HepG2 (cell line): ENCODE results near the gene ULK4. TPM values are rescaled to one million over a fixed set of nuclear protein-coding genes. Genes with fewer than 3 reads are reported as not detected.
"Not testable (repeated sequence)": the region's sequence is repeated elsewhere in the genome, so short reads cannot be mapped to it uniquely, and the experiment has no call there.

ENCODE experiments used
- ATAC-seq: fragments of 200-7000 bp; cut with Tn5 transposase; 3 replicates; pipeline ENCODE4 v1.9.1; 2020; ENCODE audit warnings: mild to moderate bottlenecking, moderate library complexity
- BruUV-seq: library from RNA; stranded (reverse); fragments of 400-500 nt; replicated peaks from 2 replicates; lab custom pipeline; 2021; lab: Mats Ljungman, UMichigan
- CTCF ChIA-PET: fragments of 300-600 bp; formaldehyde crosslinking; extraction: SDS; loops from one replicate; lab custom pipeline; 2021; ENCODE audit warnings: low total read pairs, inconsistent platforms, low intra/inter-chr PET ratio; lab: Yijun Ruan, JAX
- POLR2A ChIA-PET: fragments of 350-600 bp; sonication (Branson Sonifier 250); formaldehyde crosslinking; loops from one replicate; lab custom pipeline; 2020; ENCODE audit warnings: antibody characterized with exemption, inconsistent platforms; lab: Yijun Ruan, JAX
- DNase-seq: peaks from one replicate; pipeline ENCODE4 v3.0.0-alpha.2; 2015; ENCODE audit warnings: low spot score
- FAIRE-seq: peaks from 3 replicates; lab custom pipeline; 2011; peaks lifted over from hg19 to GRCh38; lab: Jason Lieb, UNC
- H2AFZ ChIP-seq: one replicate; pipeline ENCODE4 v1.6.1; 2011; ENCODE audit warnings: low read length, inconsistent platforms
- H3K27ac ChIP-seq: fragments of 300-600 bp; 3 replicates; pipeline ENCODE4 v1.8.0; 2011; ENCODE audit warnings: mixed run types, mild to moderate bottlenecking, mixed read lengths, low read length, inconsistent platforms; ENCODE audit not compliant: insufficient read depth; ENCODE audit errors: extremely low read length
- H3K27me3 ChIP-seq, 2 experiments: fragments of 200-600 bp in 1 of 2; 2 replicates in 1 of 2; 3 replicates in 1 of 2; pipeline versions ENCODE4 v1.6.0 to v1.8.0; 2011; ENCODE audit warnings: low read length in 2 of 2, mild to moderate bottlenecking in 2 of 2, moderate library complexity in 2 of 2, inconsistent platforms in 1 of 2; ENCODE audit not compliant: insufficient read depth in 2 of 2, control insufficient read depth in 1 of 2
- H3K36me3 ChIP-seq, 2 experiments: fragments of 200-600 bp in 1 of 2; replicated peaks in 1 of 2; 2 replicates in 1 of 2; 3 replicates in 1 of 2; pipeline versions ENCODE4 v1.5.1 to v1.8.0; 2011; ENCODE audit warnings: low read length in 2 of 2, inconsistent platforms in 1 of 2; ENCODE audit not compliant: insufficient read depth in 2 of 2, control insufficient read depth in 1 of 2
- H3K4me1 ChIP-seq: 2 replicates; pipeline ENCODE4 v1.5.1; 2012; ENCODE audit warnings: low read length, inconsistent platforms; ENCODE audit not compliant: insufficient read depth
- H3K4me2 ChIP-seq: 2 replicates; pipeline ENCODE4 v1.6.0; 2011; ENCODE audit warnings: low read depth, low read length, inconsistent platforms
- H3K4me3 ChIP-seq, 3 experiments: fragments of 200-600 bp in 1 of 3; sonication (generic), shearing (Covaris generic) in 1 of 3; replicated peaks in 1 of 3; 2 replicates each; pipeline ENCODE4 v1.5.1; 2011 to 2016; ENCODE audit warnings: low read length in 3 of 3, inconsistent platforms in 2 of 3, low read depth in 2 of 3, mild to moderate bottlenecking in 2 of 3, control low read depth in 1 of 3, mixed read lengths in 1 of 3; ENCODE audit not compliant: insufficient read depth in 1 of 3
- H3K79me2 ChIP-seq: one replicate; pipeline ENCODE4 v1.6.1; 2011; ENCODE audit warnings: low read length, inconsistent platforms; ENCODE audit not compliant: insufficient read depth
- H3K9ac ChIP-seq: 2 replicates; pipeline ENCODE4 v1.6.0; 2011; ENCODE audit warnings: mild to moderate bottlenecking, low read depth, low read length, inconsistent platforms; ENCODE audit not compliant: insufficient read depth
- H3K9me3 ChIP-seq: 2 replicates; pipeline ENCODE4 v1.5.1; 2012; ENCODE audit warnings: mild to moderate bottlenecking, low read length
- H4K20me1 ChIP-seq: 2 replicates; pipeline ENCODE4 v1.6.0; 2011; ENCODE audit warnings: inconsistent platforms, mild to moderate bottlenecking, low read length, moderate library complexity; ENCODE audit not compliant: insufficient read depth
- MED8 ChIP-seq: sonication (generic); formaldehyde crosslinking; IDR thresholded peaks from 2 replicates; pipeline ENCODE4 v1.8.1; 2023; ENCODE audit warnings: mild to moderate bottlenecking, missing genetic modification reagents; ENCODE audit not compliant: insufficient replicate concordance
- POLR2A ChIP-seq, 2 experiments: IDR thresholded peaks; 2 replicates each; pipeline ENCODE4 v1.6.1; 2011; ENCODE audit warnings: low read depth in 2 of 2, low read length in 2 of 2, mild to moderate bottlenecking in 1 of 2, moderate library complexity in 1 of 2; ENCODE audit not compliant: insufficient read depth in 1 of 2
- REXO4 ChIP-seq: sonication (generic); formaldehyde crosslinking; IDR thresholded peaks from 2 replicates; pipeline ENCODE4 v1.8.0; 2022; ENCODE audit warnings: missing genetic modification reagents, mild to moderate bottlenecking, borderline replicate concordance
- SAP130 ChIP-seq: IDR thresholded peaks from 2 replicates; pipeline ENCODE4 v1.6.1; 2016; ENCODE audit warnings: low read depth
- STAG1 ChIP-seq: sonication (generic); formaldehyde crosslinking; IDR thresholded peaks from 2 replicates; pipeline ENCODE4 v1.4.0; 2020; ENCODE audit warnings: missing genetic modification reagents
- ZNF329 ChIP-seq: sonication (generic); formaldehyde crosslinking; IDR thresholded peaks from 2 replicates; pipeline ENCODE4 v1.9.0; 2021; ENCODE audit warnings: low read depth, mild to moderate bottlenecking, missing genetic modification reagents
- WGBS: methylation state at CpG from one replicate; pipeline ENCODE4 v1.1.6; 2017; ENCODE audit warnings: low lambda C conversion rate; 5-methylcytosine and 5-hydroxymethylcytosine counted together
- in situ Hi-C: cut with HindIII; loops from 2 replicates; pipeline ENCODE4 v1.10.0; 2017; ENCODE audit warnings: low pct_unique_long_range_greater_than_20kb; ENCODE audit not compliant: extremely low pct_ligation_motif_present
- intact Hi-C: fragments of 100-400 bp; cut with micrococcal nuclease; formaldehyde crosslinking; loops from one replicate; pipeline ENCODE4 v1.10.0; 2022; ENCODE audit not compliant: unreplicated experiment
- polyA plus RNA-seq, 8 experiments: library from polyadenylated mRNA; depleted of rRNA in 3 of 8; stranded (reverse) in 7 of 8; unstranded in 1 of 8; fragments of >200 nt; fragmentation: Illumina TruSeq in 4 of 8; extraction: Trizol in 4 of 8; gene quantifications; 2 replicates each; pipeline versions ENCODE4 v1.2.1 to v1.2.3, GENCODE V29; 2011 to 2016; ENCODE audit warnings: low read depth in 4 of 8, missing spikeins in 1 of 8, mixed read lengths in 1 of 8; ENCODE audit not compliant: insufficient read depth in 1 of 8
- total RNA-seq, 5 experiments: library from RNA; depleted of rRNA; stranded (reverse); fragments of >200 nt; fragmentation: Illumina TruSeq; extraction: Trizol; gene quantifications; 2 replicates each; pipeline ENCODE4 v1.2.3, GENCODE V29; 2016; ENCODE audit warnings: low read depth in 1 of 5
- TF ChIP-seq, protein P1 (sequence below): sonication (generic); formaldehyde crosslinking; IDR thresholded peaks from 2 replicates; pipeline ENCODE4 v1.8.1; 2023; ENCODE audit warnings: missing genetic modification reagents, mild to moderate bottlenecking, borderline replicate concordance
- TF ChIP-seq, protein P2 (sequence below): IDR thresholded peaks from 2 replicates; pipeline ENCODE4 v1.6.1; 2016; ENCODE audit warnings: mild to moderate bottlenecking, missing biosample characterization, missing genetic modification reagents
- TF ChIP-seq, protein P3 (sequence below): sonication (generic); formaldehyde crosslinking; IDR thresholded peaks from 2 replicates; pipeline ENCODE4 v1.5.0; 2020; ENCODE audit warnings: mild to moderate bottlenecking, missing genetic modification reagents, moderate library complexity

The ULK4 gene
- total and polyA plus RNA-seq, 2 of the 13 experiments (the other 11 are each of a cell fraction or from before 2014, with no cell fraction given): 6.7 to 11.8 TPM

DNA sequence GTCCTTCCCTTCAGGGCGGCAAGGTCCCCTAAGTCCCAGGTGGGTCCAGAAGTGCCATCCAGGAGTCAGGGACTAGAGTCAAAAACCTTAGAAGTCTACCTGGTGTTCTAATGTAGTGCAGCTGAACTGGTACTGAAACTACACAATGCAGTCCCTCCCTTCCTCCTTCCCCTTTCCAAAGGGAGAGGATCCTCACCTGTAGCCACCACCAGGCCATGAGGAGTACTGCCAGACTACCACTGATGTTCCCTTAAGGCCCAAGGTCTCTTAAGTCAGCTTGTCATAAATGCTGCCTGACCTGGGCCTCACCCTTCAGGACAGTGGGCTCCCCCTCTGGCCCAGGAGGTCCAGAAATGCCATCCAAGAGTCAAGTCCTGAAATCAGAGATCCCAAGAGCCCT lies 98.9 kb downstream of the ULK4 start:
- H2AFZ ChIP-seq: no peak overlapping the region
- CTCF ChIA-PET: no interaction called here
- H3K9me3 ChIP-seq: no peaks in the 10 kb centered on the region
- TF ChIP-seq, protein P1, sequence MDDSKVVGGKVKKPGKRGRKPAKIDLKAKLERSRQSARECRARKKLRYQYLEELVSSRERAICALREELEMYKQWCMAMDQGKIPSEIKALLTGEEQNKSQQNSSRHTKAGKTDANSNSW (CRISPR knock-in tag): no peak
- peak; percentile 44 for TF ChIP-seq STAG1 (CRISPR knock-in tag)
- TF ChIP-seq, protein P2, sequence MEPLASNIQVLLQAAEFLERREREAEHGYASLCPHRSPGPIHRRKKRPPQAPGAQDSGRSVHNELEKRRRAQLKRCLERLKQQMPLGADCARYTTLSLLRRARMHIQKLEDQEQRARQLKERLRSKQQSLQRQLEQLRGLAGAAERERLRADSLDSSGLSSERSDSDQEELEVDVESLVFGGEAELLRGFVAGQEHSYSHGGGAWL (CRISPR knock-in tag): no peak
- no peak for TF ChIP-seq SAP130 (CRISPR knock-in tag)
- TF ChIP-seq, protein P3, sequence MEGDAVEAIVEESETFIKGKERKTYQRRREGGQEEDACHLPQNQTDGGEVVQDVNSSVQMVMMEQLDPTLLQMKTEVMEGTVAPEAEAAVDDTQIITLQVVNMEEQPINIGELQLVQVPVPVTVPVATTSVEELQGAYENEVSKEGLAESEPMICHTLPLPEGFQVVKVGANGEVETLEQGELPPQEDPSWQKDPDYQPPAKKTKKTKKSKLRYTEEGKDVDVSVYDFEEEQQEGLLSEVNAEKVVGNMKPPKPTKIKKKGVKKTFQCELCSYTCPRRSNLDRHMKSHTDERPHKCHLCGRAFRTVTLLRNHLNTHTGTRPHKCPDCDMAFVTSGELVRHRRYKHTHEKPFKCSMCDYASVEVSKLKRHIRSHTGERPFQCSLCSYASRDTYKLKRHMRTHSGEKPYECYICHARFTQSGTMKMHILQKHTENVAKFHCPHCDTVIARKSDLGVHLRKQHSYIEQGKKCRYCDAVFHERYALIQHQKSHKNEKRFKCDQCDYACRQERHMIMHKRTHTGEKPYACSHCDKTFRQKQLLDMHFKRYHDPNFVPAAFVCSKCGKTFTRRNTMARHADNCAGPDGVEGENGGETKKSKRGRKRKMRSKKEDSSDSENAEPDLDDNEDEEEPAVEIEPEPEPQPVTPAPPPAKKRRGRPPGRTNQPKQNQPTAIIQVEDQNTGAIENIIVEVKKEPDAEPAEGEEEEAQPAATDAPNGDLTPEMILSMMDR: peak; percentile 51
- TF ChIP-seq MED8 (CRISPR knock-in tag): no peak
- TF ChIP-seq POLR2A (IDR thresholded peaks at IDR 0.05; ENCODE audit: insufficient read depth in 1 of 2, low read depth in 2 of 2, low read length in 2 of 2): no peak
- TF ChIP-seq ZNF329 (CRISPR knock-in tag): no peak
- no peak for TF ChIP-seq REXO4 (CRISPR knock-in tag)
- TF ChIP-seq, all 625 proteins: peak for 2
- in situ Hi-C loops: no loop called here
- Histone ChIP-seq H3K27me3 (no peaks in the 10 kb centered on the region), H3K36me3 (no peaks in the 10 kb centered on the region), H3K4me2 (no peak overlapping the region), H3K4me3 (no peak overlapping the region), H3K27ac (no peak overlapping the region), H4K20me1 (no peaks in the 10 kb centered on the region), H3K9ac (no peak overlapping the region), H3K79me2 (no peaks in the 10 kb centered on the region), H3K4me1 (no peaks in the 10 kb centered on the region)
- ATAC-seq (peak; percentile 90), FAIRE-seq (peak; percentile 71), DNase-seq (peak; percentile 15)
- no TSS peak for BruUV-seq
- POLR2A ChIA-PET: no interaction called here
- intact Hi-C loops: no loop called here
- WGBS: 100% methylated on average over 1 of the region's 1 CpG

DNA sequence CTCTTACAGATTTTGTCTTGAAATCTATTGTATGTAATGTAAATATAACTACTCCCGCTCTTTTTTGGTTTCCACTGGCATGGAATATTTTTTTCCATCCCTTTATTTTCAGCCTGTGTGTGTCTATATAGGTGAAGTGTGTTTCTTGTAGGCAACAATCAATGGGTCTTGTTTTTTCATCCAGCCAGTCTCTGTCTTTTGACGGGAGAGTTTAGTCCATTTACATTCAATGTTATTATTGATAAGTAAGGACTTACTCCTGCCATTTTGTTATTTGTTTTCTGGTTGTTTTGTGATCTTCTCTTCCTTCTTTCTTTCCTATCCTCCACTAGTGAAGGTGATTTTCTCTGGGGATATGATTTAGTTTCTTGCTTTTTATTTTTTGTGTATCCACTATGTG lies 101.4 kb downstream of the ULK4 start:
- intact Hi-C loops, DNase-seq, H4K20me1 ChIP-seq, CTCF ChIA-PET, H3K36me3 ChIP-seq, H3K4me3 ChIP-seq, in situ Hi-C loops, POLR2A ChIA-PET, H3K4me1 ChIP-seq, H3K27ac ChIP-seq, H3K4me2 ChIP-seq, H3K27me3 ChIP-seq, H3K79me2 ChIP-seq, H3K9me3 ChIP-seq, H3K9ac ChIP-seq, FAIRE-seq, ATAC-seq, BruUV-seq, H2AFZ ChIP-seq: not testable (repeated sequence)
- 96% methylated on average over 2 of the region's 2 CpGs for WGBS
